Stomach (tissue), 9 donors: Measurements from ENCODE around the gene MRPL27. TPM values are rescaled to one million over a fixed set of nuclear protein-coding genes. Genes with fewer than 3 reads are reported as not detected.

ENCODE experiments used
- DNase-seq, 2 donors: peaks; one replicate each; pipeline versions ENCODE4 v3.0.0 to v3.0.0-alpha.2; 2013 to 2019
- H3K27ac ChIP-seq, 5 donors: fragments of 200-600 bp in 4 of 5; sonication (generic) in 4 of 5; one replicate each; pipeline ENCODE4 v1.5.1; 2013 to 2019; ENCODE audit warnings: mild to moderate bottlenecking in 1 of 5, moderate library complexity in 1 of 5
- H3K27me3 ChIP-seq, 3 donors: fragments of 200-600 bp; sonication (generic); one replicate each; pipeline ENCODE4 v1.5.1; 2017 to 2019; ENCODE audit warnings: mixed run types in 1 of 3
- H3K36me3 ChIP-seq, 4 donors: fragments of 200-600 bp; sonication (generic); 1 replicate in 3 of 4; 2 replicates in 1 of 4; pipeline ENCODE4 v1.5.1; 2016 to 2019
- H3K4me1 ChIP-seq, 4 donors: fragments of 200-600 bp; sonication (generic); one replicate each; pipeline ENCODE4 v1.5.1; 2016 to 2019
- H3K4me3 ChIP-seq, 4 donors: fragments of 200-600 bp; sonication (generic) in 3 of 4; one replicate each; pipeline ENCODE4 v1.5.1; 2016 to 2019; ENCODE audit warnings: mild to moderate bottlenecking in 1 of 4
- H3K9me3 ChIP-seq, 4 donors: fragments of 200-600 bp; sonication (generic); one replicate each; pipeline ENCODE4 v1.5.1; 2016 to 2019
- CTCF ChIP-seq, 7 experiments: fragments of 450-650 bp in 4 of 7; fragments of 200-600 bp in 3 of 7; sonication (generic) in 3 of 7; IDR thresholded peaks; one replicate each; pipeline ENCODE4 v1.5.1; 2016 to 2019; ENCODE audit warnings: antibody characterized with exemption in 7 of 7, control low read depth in 2 of 7, mild to moderate bottlenecking in 1 of 7
- EP300 ChIP-seq: sonication (generic); formaldehyde crosslinking; IDR thresholded peaks from one replicate; pipeline ENCODE4 v1.6.1; 2017; ENCODE audit warnings: antibody characterized with exemption
- POLR2A ChIP-seq, 4 donors: fragments of 450-650 bp; IDR thresholded peaks; one replicate each; pipeline ENCODE4 v1.6.1; 2016; ENCODE audit warnings: antibody characterized with exemption in 4 of 4, control low read depth in 2 of 4, mild to moderate bottlenecking in 1 of 4, moderate library complexity in 1 of 4
- POLR2AphosphoS5 ChIP-seq, 3 donors: sonication (generic); formaldehyde crosslinking; IDR thresholded peaks; one replicate each; pipeline ENCODE4 v1.6.1; 2016; ENCODE audit warnings: antibody characterized with exemption in 3 of 3
- WGBS, 5 donors: extraction: QIAGEN DNeasy Blood & Tissue Kit in 3 of 5; methylation state at CpG; one replicate each; pipeline versions ENCODE4 v1.1.5 to v1.1.7; 2013 to 2018; 5-methylcytosine and 5-hydroxymethylcytosine counted together
- intact Hi-C: fragments of 100-400 bp; cut with DNase I; formaldehyde crosslinking; loops from one replicate; pipeline ENCODE4 v1.15.1; 2023; ENCODE audit warnings: low total_unique reads
- polyA plus RNA-seq, 3 donors: library from polyadenylated mRNA; stranded (reverse); fragments of 200-250 nt; gene quantifications; one replicate each; pipeline ENCODE4 v1.2.3, GENCODE V29; 2013
- total RNA-seq, 5 donors: library from RNA; depleted of rRNA; stranded (reverse); fragments of >200 nt; gene quantifications; one replicate each; pipeline versions ENCODE4 v1.1.0 to v1.2.3, GENCODE V29; 2014 to 2016
- donor health status: healthy with polysubstance abuse.
- donor health status: Bipolar disorder and iron deficiency.
- donor health status: healthy.

MRPL27 gene
- total and polyA plus RNA-seq, 8 donors: 25.0 to 258 (median 60.1) TPM

- H3K9me3 ChIP-seq: no peaks in the 10 kb centered on the region
- H3K27ac ChIP-seq: peak overlapping the region in 1 of 5 donors; percentile 49
- TF ChIP-seq CTCF (IDR thresholded peaks at IDR 0.05) (no peak), EP300 (no peak), POLR2AphosphoS5 (IDR thresholded peaks at IDR 0.05) (no peak), POLR2A (IDR thresholded peaks at IDR 0.05) (no peak)
- H3K36me3 ChIP-seq: peaks cover 84 to 100% (median 100%) of the 10 kb centered on the region in 4 donors
- peaks cover 12 to 60% (median 40%) of the 10 kb centered on the region in 4 donors for H3K4me1 ChIP-seq
- no peaks in the 10 kb centered on the region for H3K27me3 ChIP-seq
- no peak overlapping the region for H3K4me3 ChIP-seq
- intact Hi-C loops: no loop called here
- WGBS, 5 donors: 80 to 95% (median 90%) methylated on average over 6 of the region's 6 CpGs
- no peak for DNase-seq
Observed at GRCh38 chr17:50389534-50389933, 16.6 kb upstream of the MRPL27 start.

- peak overlapping the region in 2 of 5 donors; percentile 20 to 30 for H3K27ac ChIP-seq
- no peak for DNase-seq
- peaks cover 12 to 52% (median 33%) of the 10 kb centered on the region in 4 donors for H3K4me1 ChIP-seq
- H3K9me3 ChIP-seq: no peaks in the 10 kb centered on the region
- no peak overlapping the region for H3K4me3 ChIP-seq
- intact Hi-C loops: no loop called here
- no peaks in the 10 kb centered on the region for H3K27me3 ChIP-seq
- TF ChIP-seq POLR2AphosphoS5 (IDR thresholded peaks at IDR 0.05) (no peak), POLR2A (IDR thresholded peaks at IDR 0.05) (no peak), EP300 (no peak), CTCF (IDR thresholded peaks at IDR 0.05) (no peak)
- H3K36me3 ChIP-seq: peaks cover 87 to 100% (median 100%) of the 10 kb centered on the region in 4 donors
- WGBS, 5 donors: 81 to 95% (median 90%) methylated on average over 3 of the region's 3 CpGs
Observed at GRCh38 chr17:50388728-50389127, 15.7 kb upstream of the MRPL27 start.

GRCh38 chr17:50386510-50386909, 13.5 kb upstream of the MRPL27 start:
- TF ChIP-seq CTCF (IDR thresholded peaks at IDR 0.05) (no peak), EP300 (no peak), POLR2AphosphoS5 (IDR thresholded peaks at IDR 0.05) (no peak), POLR2A (IDR thresholded peaks at IDR 0.05) (no peak)
- H3K9me3 ChIP-seq: no peaks in the 10 kb centered on the region
- peaks cover 2 to 30% (median 17%) of the 10 kb centered on the region in 4 donors for H3K4me1 ChIP-seq
- 41 to 84% (median 75%) methylated on average over 2 to 3 of the region's 3 CpGs for WGBS, 5 donors
- no peak overlapping the region for H3K4me3 ChIP-seq
- intact Hi-C loops: no loop called here
- peaks cover 88 to 100% (median 100%) of the 10 kb centered on the region in 4 donors for H3K36me3 ChIP-seq
- DNase-seq: no peak
- no peak overlapping the region for H3K27ac ChIP-seq
- H3K27me3 ChIP-seq: no peaks in the 10 kb centered on the region

- 87 to 95% (median 93%) methylated on average over 12 of the region's 12 CpGs for WGBS, 5 donors
- Histone ChIP-seq H3K36me3 (peaks cover 69 to 89% (median 80%) of the 10 kb centered on the region in 4 donors), H3K27ac (no peak overlapping the region), H3K4me3 (no peak overlapping the region), H3K9me3 (no peaks in the 10 kb centered on the region), H3K27me3 (no peaks in the 10 kb centered on the region), H3K4me1 (peaks cover 0 to 5% (median 0%) of the 10 kb centered on the region in 4 donors)
- intact Hi-C loops: no loop called here
- no peak for DNase-seq
- TF ChIP-seq CTCF (IDR thresholded peaks at IDR 0.05) (no peak), POLR2AphosphoS5 (IDR thresholded peaks at IDR 0.05) (no peak), POLR2A (IDR thresholded peaks at IDR 0.05) (no peak), EP300 (no peak)
Observed at GRCh38 chr17:50382931-50383330, 9.9 kb upstream of the MRPL27 start.
